ENCODE data around the gene AACS. TPM values are rescaled to one million over a fixed set of nuclear protein-coding genes. Genes with fewer than 3 reads are reported as not detected.

AACS gene
- total RNA-seq, 1 donor from 2014 or later = 32.5 TPM

DNA sequence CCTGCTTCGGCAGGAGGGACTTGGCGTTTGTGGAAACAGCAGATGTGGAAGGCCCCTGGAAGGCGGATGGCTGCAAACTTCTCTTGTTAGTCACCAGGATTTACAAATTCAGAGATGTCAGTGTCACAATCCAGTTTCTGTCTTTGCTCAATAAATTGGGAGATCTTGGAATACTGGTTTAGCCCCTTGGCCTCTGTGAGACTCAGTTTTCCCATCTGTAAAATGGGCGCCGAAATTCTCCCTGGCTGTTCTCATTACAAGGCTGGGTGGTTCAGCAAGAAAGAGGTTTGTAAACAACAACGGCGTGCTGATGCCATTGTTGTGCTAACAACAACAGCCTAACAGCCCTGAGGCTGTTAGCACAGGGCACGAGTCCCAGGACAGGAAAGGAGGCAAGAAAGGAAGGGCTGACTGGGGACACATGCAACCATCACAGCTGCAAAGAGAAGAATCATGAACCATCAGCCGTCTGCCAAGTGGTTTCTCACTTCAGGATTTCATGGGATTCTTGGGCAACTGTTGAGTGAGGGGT, 127.5 kb downstream of the AACS start:
- no peaks in the 10 kb centered on the region for H3K36me3 ChIP-seq (ENCODE audit: control insufficient read depth, insufficient read depth, low read length)

More for the DNA sequence above, 127.5 kb downstream of the AACS start:
- TF ChIP-seq, protein P1, sequence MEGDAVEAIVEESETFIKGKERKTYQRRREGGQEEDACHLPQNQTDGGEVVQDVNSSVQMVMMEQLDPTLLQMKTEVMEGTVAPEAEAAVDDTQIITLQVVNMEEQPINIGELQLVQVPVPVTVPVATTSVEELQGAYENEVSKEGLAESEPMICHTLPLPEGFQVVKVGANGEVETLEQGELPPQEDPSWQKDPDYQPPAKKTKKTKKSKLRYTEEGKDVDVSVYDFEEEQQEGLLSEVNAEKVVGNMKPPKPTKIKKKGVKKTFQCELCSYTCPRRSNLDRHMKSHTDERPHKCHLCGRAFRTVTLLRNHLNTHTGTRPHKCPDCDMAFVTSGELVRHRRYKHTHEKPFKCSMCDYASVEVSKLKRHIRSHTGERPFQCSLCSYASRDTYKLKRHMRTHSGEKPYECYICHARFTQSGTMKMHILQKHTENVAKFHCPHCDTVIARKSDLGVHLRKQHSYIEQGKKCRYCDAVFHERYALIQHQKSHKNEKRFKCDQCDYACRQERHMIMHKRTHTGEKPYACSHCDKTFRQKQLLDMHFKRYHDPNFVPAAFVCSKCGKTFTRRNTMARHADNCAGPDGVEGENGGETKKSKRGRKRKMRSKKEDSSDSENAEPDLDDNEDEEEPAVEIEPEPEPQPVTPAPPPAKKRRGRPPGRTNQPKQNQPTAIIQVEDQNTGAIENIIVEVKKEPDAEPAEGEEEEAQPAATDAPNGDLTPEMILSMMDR (IDR thresholded peaks at IDR 0.05; ENCODE audit: insufficient read depth, low read length, poor library complexity, severe bottlenecking) = no peak
- DNase-seq (ENCODE audit: low read depth) = no peak
- H3K4me3 ChIP-seq (ENCODE audit: low read depth, low read length) = no peak overlapping the region
- H3K27me3 ChIP-seq (ENCODE audit: control insufficient read depth, insufficient read depth, low read length) = peaks cover 34% of the 10 kb centered on the region

Other genes with a start within 250 kb of the AACS start
- 30.0 and 36.1 TPM in 2 replicates for gene SCARB1, start 201.6 kb upstream of the AACS start, total RNA-seq
- 1,369 and 1,432 TPM in 2 replicates for gene UBC, start 150.8 kb upstream of the AACS start, total RNA-seq
- gene DHX37, start 76.3 kb upstream of the AACS start, total RNA-seq = 18.3 and 21.2 TPM in 2 replicates
- 6.0 and 7.3 TPM in 2 replicates for gene BRI3BP, start 71.8 kb upstream of the AACS start, total RNA-seq
- 0.07 and 0.17 TPM in 2 replicates for gene TMEM132B, start 121.0 kb downstream of the AACS start, total RNA-seq